B cell (primary cell): ENCODE data around the gene COMMD1. TPM values are rescaled to one million over a fixed set of nuclear protein-coding genes. Genes with fewer than 3 reads are reported as not detected.
"Not testable (repeated sequence)": the region's sequence is repeated elsewhere in the genome, so short reads cannot be mapped to it uniquely, and the experiment has no call there.

ENCODE experiments used
- ATAC-seq: fragments of 200-7000 bp; cut with Tn5 transposase; one replicate; pipeline ENCODE4 v1.10.0; 2021; ENCODE audit warnings: low read depth, mild to moderate bottlenecking, moderate number of reproducible peaks, moderate library complexity
- CTCF ChIA-PET: fragments of 350-600 bp; sonication (Branson Sonifier 250); formaldehyde crosslinking; loops from one replicate; lab custom pipeline; 2021; ENCODE audit warnings: antibody characterized with exemption, inconsistent platforms; lab: Charles Lee
- POLR2A ChIA-PET: fragments of 350-600 bp; sonication (Branson Sonifier 250); formaldehyde crosslinking; loops from one replicate; lab custom pipeline; 2021; ENCODE audit warnings: antibody characterized with exemption; lab: Charles Lee
- DNase-seq: peaks from one replicate; pipeline ENCODE4 v3.0.0; 2013
- H2AFZ ChIP-seq: 2 replicates; pipeline ENCODE4 v1.6.1; 2012; ENCODE audit warnings: mild to moderate bottlenecking, low read depth, low read length; ENCODE audit not compliant: insufficient read depth, poor library complexity, severe bottlenecking
- H3K27ac ChIP-seq, 2 donors: 1 replicate in 1 of 2; 2 replicates in 1 of 2; pipeline ENCODE4 v1.5.1; 2012 to 2013; ENCODE audit warnings: low read length in 2 of 2, mild to moderate bottlenecking in 2 of 2, moderate library complexity in 1 of 2
- H3K27me3 ChIP-seq, 4 experiments: fragments of 200-600 bp in 1 of 4; sonication (generic) in 1 of 4; replicated peaks in 1 of 4; 1 replicate in 2 of 4; 2 replicates in 2 of 4; pipeline versions ENCODE4 v1.6.1 to v1.7.0; 2013 to 2016; ENCODE audit warnings: low read length in 3 of 4, mild to moderate bottlenecking in 2 of 4, mixed read lengths in 1 of 4, moderate library complexity in 1 of 4; ENCODE audit not compliant: insufficient read depth in 4 of 4, control insufficient read depth in 3 of 4; ENCODE audit errors: control extremely low read depth in 1 of 4
- H3K36me3 ChIP-seq, 2 experiments: replicated peaks in 1 of 2; 1 replicate in 1 of 2; 2 replicates in 1 of 2; pipeline versions ENCODE4 v1.6.1 to v1.7.1; 2013; ENCODE audit warnings: low read length in 1 of 2; ENCODE audit not compliant: insufficient read depth in 2 of 2, control insufficient read depth in 1 of 2; ENCODE audit errors: control extremely low read depth in 1 of 2, extremely low read depth in 1 of 2
- H3K4me1 ChIP-seq, 2 donors: fragments of 200-600 bp in 1 of 2; sonication (generic) in 1 of 2; 1 replicate in 1 of 2; 2 replicates in 1 of 2; pipeline versions ENCODE4 v1.5.1 to v1.6.1; 2013 to 2017; ENCODE audit warnings: low read length in 2 of 2; ENCODE audit not compliant: control insufficient read depth in 2 of 2, insufficient read depth in 2 of 2
- H3K4me2 ChIP-seq: replicated peaks from 2 replicates; pipeline ENCODE3; 2012; ENCODE audit warnings: mild to moderate bottlenecking, low read depth, low read length; ENCODE audit not compliant: poor library complexity, severe bottlenecking
- H3K4me3 ChIP-seq, 5 experiments: fragments of 200-600 bp in 1 of 5; sonication (generic) in 1 of 5; 1 replicate in 3 of 5; 2 replicates in 2 of 5; pipeline versions ENCODE4 v1.5.1 to v1.7.0; 2011 to 2016; ENCODE audit warnings: low read length in 4 of 5, mild to moderate bottlenecking in 4 of 5, low read depth in 2 of 5, control low read depth in 1 of 5, moderate library complexity in 1 of 5; ENCODE audit not compliant: insufficient read depth in 1 of 5; ENCODE audit errors: control extremely low read depth in 1 of 5, extremely low read depth in 1 of 5
- H3K79me2 ChIP-seq: fragments of 200-600 bp; sonication (generic); one replicate; pipeline ENCODE4 v1.6.0; 2016; ENCODE audit warnings: low read length; ENCODE audit not compliant: control insufficient read depth, insufficient read depth
- H3K9ac ChIP-seq: fragments of 200-600 bp; sonication (generic); 2 replicates; pipeline ENCODE4 v1.6.1; 2017; ENCODE audit warnings: mild to moderate bottlenecking, low read length, moderate library complexity
- H3K9me3 ChIP-seq, 3 donors: one replicate each; pipeline versions ENCODE4 v1.6.1 to v1.7.1; 2013; ENCODE audit warnings: low read length in 2 of 3; ENCODE audit not compliant: control insufficient read depth in 2 of 3, insufficient read depth in 1 of 3; ENCODE audit errors: control extremely low read depth in 1 of 3
- H4K20me1 ChIP-seq: 2 replicates; pipeline ENCODE4 v1.6.0; 2012; ENCODE audit warnings: mild to moderate bottlenecking, low read length; ENCODE audit not compliant: insufficient read depth, control insufficient read depth, poor library complexity, severe bottlenecking
- H3K27ac Mint-ChIP-seq: one replicate; pipeline ENCODE4 v1.8.0; 2021; ENCODE audit warnings: mixed read lengths
- H3K27me3 Mint-ChIP-seq: one replicate; pipeline ENCODE4 v1.8.0; 2021; ENCODE audit warnings: mixed read lengths
- H3K4me1 Mint-ChIP-seq: one replicate; pipeline ENCODE4 v1.8.0; 2021; ENCODE audit warnings: mixed read lengths
- H3K4me3 Mint-ChIP-seq: one replicate; pipeline ENCODE4 v1.8.0; 2021; ENCODE audit warnings: mixed read lengths
- H3K9me3 Mint-ChIP-seq: one replicate; pipeline ENCODE4 v1.8.0; 2022; ENCODE audit warnings: mixed read lengths; ENCODE audit not compliant: insufficient read depth
- EZH2 ChIP-seq: IDR thresholded peaks from 2 replicates; pipeline ENCODE4 v1.6.1; 2012; ENCODE audit warnings: borderline replicate concordance, low read depth, mild to moderate bottlenecking, moderate library complexity, low read length; ENCODE audit not compliant: insufficient read depth, poor library complexity, severe bottlenecking
- WGBS: methylation state at CpG from one replicate; pipeline ENCODE4 v1.1.5; 2013; ENCODE audit warnings: missing lambda C conversion rate; ENCODE audit not compliant: insufficient coverage; 5-methylcytosine and 5-hydroxymethylcytosine counted together
- intact Hi-C: fragments of 100-400 bp; cut with micrococcal nuclease; formaldehyde crosslinking; loops from one replicate; pipeline ENCODE4 v1.10.0; 2022
- polyA plus RNA-seq: library from polyadenylated mRNA; depleted of rRNA; stranded (reverse); fragments of >200 nt; gene quantifications from 2 replicates; pipeline ENCODE4 v1.2.3, GENCODE V29; 2012
- total RNA-seq, 2 donors: library from RNA; stranded (reverse); fragments of 120-200 nt in 1 of 2; gene quantifications; 1 replicate in 1 of 2; 2 replicates in 1 of 2; pipeline versions ENCODE4 v1.2.3 to v1.2.4, GENCODE V29; 2013 to 2022
- TF ChIP-seq, protein P1 (sequence below): fragments of 200-600 bp; IDR thresholded peaks from one replicate; pipeline ENCODE4 v1.8.0; 2022; ENCODE audit warnings: antibody characterized with exemption, mild to moderate bottlenecking

The COMMD1 gene
- total and polyA plus RNA-seq, 2 donors (not counting 1 experiment from before 2014, with no cell fraction given) = 20.6 to 25.1 TPM

DNA sequence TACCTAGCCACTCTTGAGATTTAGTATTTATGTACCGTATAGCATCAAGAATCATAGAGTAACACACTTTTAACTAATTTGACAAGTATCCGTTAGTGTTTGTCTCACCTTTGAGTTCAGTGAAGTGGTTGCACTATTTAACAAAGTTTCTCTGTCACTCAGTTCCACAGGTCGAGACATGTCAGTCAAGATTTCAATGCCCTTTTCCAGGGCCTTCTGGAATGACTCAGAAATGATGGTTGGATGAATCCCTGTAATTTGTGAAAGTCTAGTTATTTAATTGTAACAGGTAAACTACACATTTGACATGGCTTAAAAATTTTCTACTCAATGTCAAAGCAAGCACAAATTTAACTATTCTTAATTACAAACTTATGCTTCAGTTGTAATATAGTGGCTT, 26.7 kb upstream of the COMMD1 start:
- no peak overlapping the region for H2AFZ ChIP-seq
- CTCF ChIA-PET = no interaction called here
- H4K20me1 ChIP-seq = peaks cover 4% of the 10 kb centered on the region
- H3K9ac ChIP-seq = no peak overlapping the region
- no peak overlapping the region for H3K27ac ChIP-seq
- Mint-ChIP-seq H3K4me3 (no peak overlapping the region), H3K27ac (no peak overlapping the region), H3K9me3 (no peaks in the 10 kb centered on the region), H3K4me1 (no peaks in the 10 kb centered on the region), H3K27me3 (no peaks in the 10 kb centered on the region)
- peaks cover 25 to 83% of the 10 kb centered on the region in 2 experiments for H3K36me3 ChIP-seq
- POLR2A ChIA-PET = no interaction called here
- no peak overlapping the region for H3K4me2 ChIP-seq
- no peaks in the 10 kb centered on the region for H3K27me3 ChIP-seq
- 100% methylated on average over 1 of the region's 3 CpGs for WGBS
- H3K4me3 ChIP-seq = no peak overlapping the region
- no peaks in the 10 kb centered on the region for H3K79me2 ChIP-seq
- H3K9me3 ChIP-seq = no peaks in the 10 kb centered on the region
- TF ChIP-seq EZH2 = no peak
- TF ChIP-seq, protein P1, sequence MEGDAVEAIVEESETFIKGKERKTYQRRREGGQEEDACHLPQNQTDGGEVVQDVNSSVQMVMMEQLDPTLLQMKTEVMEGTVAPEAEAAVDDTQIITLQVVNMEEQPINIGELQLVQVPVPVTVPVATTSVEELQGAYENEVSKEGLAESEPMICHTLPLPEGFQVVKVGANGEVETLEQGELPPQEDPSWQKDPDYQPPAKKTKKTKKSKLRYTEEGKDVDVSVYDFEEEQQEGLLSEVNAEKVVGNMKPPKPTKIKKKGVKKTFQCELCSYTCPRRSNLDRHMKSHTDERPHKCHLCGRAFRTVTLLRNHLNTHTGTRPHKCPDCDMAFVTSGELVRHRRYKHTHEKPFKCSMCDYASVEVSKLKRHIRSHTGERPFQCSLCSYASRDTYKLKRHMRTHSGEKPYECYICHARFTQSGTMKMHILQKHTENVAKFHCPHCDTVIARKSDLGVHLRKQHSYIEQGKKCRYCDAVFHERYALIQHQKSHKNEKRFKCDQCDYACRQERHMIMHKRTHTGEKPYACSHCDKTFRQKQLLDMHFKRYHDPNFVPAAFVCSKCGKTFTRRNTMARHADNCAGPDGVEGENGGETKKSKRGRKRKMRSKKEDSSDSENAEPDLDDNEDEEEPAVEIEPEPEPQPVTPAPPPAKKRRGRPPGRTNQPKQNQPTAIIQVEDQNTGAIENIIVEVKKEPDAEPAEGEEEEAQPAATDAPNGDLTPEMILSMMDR = no peak
- ATAC-seq = no peak
- no peaks in the 10 kb centered on the region for H3K4me1 ChIP-seq
- intact Hi-C loops = no loop called here
- DNase-seq = no peak

DNA sequence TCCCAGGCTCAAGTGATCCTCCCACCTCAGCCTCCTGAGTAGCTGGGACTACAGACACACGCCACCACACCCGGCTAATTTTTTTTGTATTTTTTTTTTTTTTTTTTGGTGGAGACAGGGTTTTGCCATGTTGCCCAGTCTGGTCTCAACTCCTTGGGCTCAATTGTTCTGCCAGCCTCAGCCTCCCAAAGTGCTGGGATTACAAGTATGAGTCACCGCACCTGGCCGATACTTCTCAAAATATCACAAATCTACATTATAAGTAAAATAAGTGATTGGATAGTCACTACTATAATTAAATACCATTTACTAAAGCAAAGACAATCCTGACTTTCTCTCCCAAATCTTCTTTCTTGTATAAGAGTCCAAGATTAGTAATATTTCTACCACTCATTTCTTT, 26.1 kb upstream of the COMMD1 start:
- intact Hi-C loops, H3K9me3 ChIP-seq, H3K4me1 Mint-ChIP-seq, H3K27me3 ChIP-seq, H3K4me3 Mint-ChIP-seq, H3K9me3 Mint-ChIP-seq, H3K27ac Mint-ChIP-seq, H3K4me3 ChIP-seq, CTCF ChIA-PET, H3K27me3 Mint-ChIP-seq, H3K27ac ChIP-seq, H3K4me1 ChIP-seq, H2AFZ ChIP-seq, ATAC-seq, H3K9ac ChIP-seq, DNase-seq, H4K20me1 ChIP-seq, POLR2A ChIA-PET, H3K4me2 ChIP-seq, H3K79me2 ChIP-seq: not testable (repeated sequence)
- peaks cover 19 to 82% of the 10 kb centered on the region in 2 experiments for H3K36me3 ChIP-seq
- no CpG with 5 or more reads among the region's 4 CpGs for WGBS
